ENCODE results near the gene UPB1. TPM values are rescaled to one million over a fixed set of nuclear protein-coding genes. Genes with fewer than 3 reads are reported as not detected.

UPB1 gene
- total RNA-seq, 1 experiment from 2014 or later = 0.50 TPM

DNA sequence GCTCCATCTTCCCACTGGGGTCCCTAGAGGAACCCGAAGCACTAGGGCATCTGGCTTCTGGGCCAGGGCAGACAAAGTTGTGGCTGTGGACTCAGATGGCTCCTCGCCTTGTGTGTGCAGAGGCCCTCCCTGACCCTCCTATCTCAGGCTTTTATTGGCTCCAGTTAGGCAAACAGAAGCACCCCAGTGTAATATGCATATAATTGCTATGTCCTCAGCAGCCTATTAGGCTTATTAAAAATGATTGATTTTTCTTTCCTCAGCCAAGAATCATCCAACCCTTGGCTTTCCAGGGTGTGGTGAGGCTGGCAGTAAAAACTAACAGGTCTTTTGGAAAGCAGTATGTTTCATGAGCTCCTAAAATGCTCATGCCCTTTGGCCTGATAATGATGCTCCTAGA lies 22.3 kb downstream of the UPB1 start:
- CTCF ChIA-PET = interaction anchor here (0.7 kb wide), 1 partner anchor 199 kb away, joined by 5 read pairs; no protein-coding TSS in a partner anchor
- BruUV-seq (replicated peaks) = no TSS peak
- no peak for DNase-seq
- no peaks in the 10 kb centered on the region for H3K36me3 Mint-ChIP-seq (ENCODE audit: insufficient read depth, unreplicated experiment)
- TF ChIP-seq, protein P1, sequence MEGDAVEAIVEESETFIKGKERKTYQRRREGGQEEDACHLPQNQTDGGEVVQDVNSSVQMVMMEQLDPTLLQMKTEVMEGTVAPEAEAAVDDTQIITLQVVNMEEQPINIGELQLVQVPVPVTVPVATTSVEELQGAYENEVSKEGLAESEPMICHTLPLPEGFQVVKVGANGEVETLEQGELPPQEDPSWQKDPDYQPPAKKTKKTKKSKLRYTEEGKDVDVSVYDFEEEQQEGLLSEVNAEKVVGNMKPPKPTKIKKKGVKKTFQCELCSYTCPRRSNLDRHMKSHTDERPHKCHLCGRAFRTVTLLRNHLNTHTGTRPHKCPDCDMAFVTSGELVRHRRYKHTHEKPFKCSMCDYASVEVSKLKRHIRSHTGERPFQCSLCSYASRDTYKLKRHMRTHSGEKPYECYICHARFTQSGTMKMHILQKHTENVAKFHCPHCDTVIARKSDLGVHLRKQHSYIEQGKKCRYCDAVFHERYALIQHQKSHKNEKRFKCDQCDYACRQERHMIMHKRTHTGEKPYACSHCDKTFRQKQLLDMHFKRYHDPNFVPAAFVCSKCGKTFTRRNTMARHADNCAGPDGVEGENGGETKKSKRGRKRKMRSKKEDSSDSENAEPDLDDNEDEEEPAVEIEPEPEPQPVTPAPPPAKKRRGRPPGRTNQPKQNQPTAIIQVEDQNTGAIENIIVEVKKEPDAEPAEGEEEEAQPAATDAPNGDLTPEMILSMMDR (IDR thresholded peaks at IDR 0.05; ENCODE audit: unreplicated experiment) = no peak
- intact Hi-C loops (cut with micrococcal nuclease; ENCODE audit: unreplicated experiment) = no loop called here
- no peak overlapping the region for H3K27ac Mint-ChIP-seq (ENCODE audit: unreplicated experiment)
- H3K4me1 Mint-ChIP-seq (ENCODE audit: low read depth, unreplicated experiment) = peaks cover 36% of the 10 kb centered on the region
- no peak overlapping the region for H3K4me3 Mint-ChIP-seq (ENCODE audit: low read depth, unreplicated experiment)
- H3K9me3 Mint-ChIP-seq (ENCODE audit: low read depth, unreplicated experiment) = no peaks in the 10 kb centered on the region
- no peaks in the 10 kb centered on the region for H3K27me3 Mint-ChIP-seq (ENCODE audit: unreplicated experiment)

DNA sequence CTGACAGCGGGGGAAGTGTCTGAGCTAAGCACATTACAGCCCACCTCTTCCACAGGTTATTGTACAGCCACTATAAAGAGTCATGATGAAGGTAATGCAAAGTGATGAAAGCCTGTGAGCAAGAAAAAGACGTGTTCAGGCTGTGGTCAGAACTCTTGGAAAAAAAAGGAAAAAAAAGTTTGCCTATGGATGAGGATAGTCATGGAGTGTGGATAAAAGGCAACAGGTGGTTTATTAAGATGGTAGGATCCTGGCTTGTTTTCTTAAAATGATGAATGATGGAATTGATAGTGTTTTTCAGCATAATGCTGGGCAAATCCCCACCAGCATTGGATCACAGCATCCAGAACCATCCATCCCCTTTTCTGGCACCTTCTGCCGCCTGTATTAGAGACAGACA lies 23.1 kb downstream of the UPB1 start:
- intact Hi-C loops (cut with micrococcal nuclease; ENCODE audit: unreplicated experiment) = no loop called here
- BruUV-seq (replicated peaks) = no TSS peak
- CTCF ChIA-PET = no interaction called here

DNA sequence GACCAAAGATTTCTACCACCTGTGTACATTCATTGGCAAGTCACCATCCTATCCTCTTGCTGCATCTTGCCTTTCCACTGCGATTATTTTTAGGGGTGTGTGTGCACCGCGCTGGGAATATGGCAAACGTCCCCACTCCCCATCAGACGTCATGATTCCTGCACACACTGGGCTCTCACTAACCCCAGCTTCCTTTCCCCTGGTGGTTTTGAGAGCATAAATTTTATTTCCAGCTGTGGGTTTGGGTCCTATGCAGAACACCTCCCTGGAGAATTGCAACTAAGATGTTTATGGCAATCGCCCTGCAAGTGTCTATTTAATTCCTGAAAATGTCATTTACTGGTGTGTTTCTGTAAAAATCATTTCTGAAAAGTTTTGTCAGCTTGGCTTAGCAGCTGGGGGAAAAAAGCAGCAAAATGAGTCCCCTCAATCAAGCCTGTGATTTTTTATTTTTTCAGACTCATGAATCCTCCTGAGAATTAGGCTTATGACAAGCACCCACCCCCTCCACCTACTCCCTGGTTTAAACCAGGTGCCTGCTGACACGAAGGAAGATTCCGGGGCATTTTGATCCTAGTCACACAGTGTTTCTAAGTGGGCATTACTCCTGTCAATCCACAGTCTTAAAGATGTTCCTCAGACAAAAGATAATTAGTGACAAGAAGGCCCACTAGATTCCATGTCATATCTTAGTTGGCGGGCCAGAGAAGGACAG lies 23.8 kb downstream of the UPB1 start:
- CTCF ChIA-PET = interaction anchor here (0.6 kb wide), 1 partner anchor 94 kb away, joined by 4 read pairs; no protein-coding TSS in a partner anchor
- Mint-ChIP-seq H3K27me3 (ENCODE audit: unreplicated experiment) (no peaks in the 10 kb centered on the region), H3K4me3 (ENCODE audit: low read depth, unreplicated experiment) (no peak overlapping the region), H3K4me1 (ENCODE audit: low read depth, unreplicated experiment) (peaks cover 31% of the 10 kb centered on the region), H3K36me3 (ENCODE audit: insufficient read depth, unreplicated experiment) (no peaks in the 10 kb centered on the region), H3K27ac (ENCODE audit: unreplicated experiment) (no peak overlapping the region), H3K9me3 (ENCODE audit: low read depth, unreplicated experiment) (no peaks in the 10 kb centered on the region)
- BruUV-seq (replicated peaks) = no TSS peak
- TF ChIP-seq, protein P1 (IDR thresholded peaks at IDR 0.05; ENCODE audit: unreplicated experiment) = no peak
- no peak for DNase-seq
- intact Hi-C loops (cut with micrococcal nuclease; ENCODE audit: unreplicated experiment) = no loop called here

More for the DNA sequence above, 23.1 kb downstream of the UPB1 start:
- no peak overlapping the region for H3K4me3 Mint-ChIP-seq (ENCODE audit: low read depth, unreplicated experiment)
- peaks cover 36% of the 10 kb centered on the region for H3K4me1 Mint-ChIP-seq (ENCODE audit: low read depth, unreplicated experiment)
- DNase-seq = no peak
- no peaks in the 10 kb centered on the region for H3K27me3 Mint-ChIP-seq (ENCODE audit: unreplicated experiment)
- TF ChIP-seq, protein P1 (IDR thresholded peaks at IDR 0.05; ENCODE audit: unreplicated experiment) = no peak
- no peaks in the 10 kb centered on the region for H3K9me3 Mint-ChIP-seq (ENCODE audit: low read depth, unreplicated experiment)
- H3K36me3 Mint-ChIP-seq (ENCODE audit: insufficient read depth, unreplicated experiment) = no peaks in the 10 kb centered on the region
- no peak overlapping the region for H3K27ac Mint-ChIP-seq (ENCODE audit: unreplicated experiment)

DNA sequence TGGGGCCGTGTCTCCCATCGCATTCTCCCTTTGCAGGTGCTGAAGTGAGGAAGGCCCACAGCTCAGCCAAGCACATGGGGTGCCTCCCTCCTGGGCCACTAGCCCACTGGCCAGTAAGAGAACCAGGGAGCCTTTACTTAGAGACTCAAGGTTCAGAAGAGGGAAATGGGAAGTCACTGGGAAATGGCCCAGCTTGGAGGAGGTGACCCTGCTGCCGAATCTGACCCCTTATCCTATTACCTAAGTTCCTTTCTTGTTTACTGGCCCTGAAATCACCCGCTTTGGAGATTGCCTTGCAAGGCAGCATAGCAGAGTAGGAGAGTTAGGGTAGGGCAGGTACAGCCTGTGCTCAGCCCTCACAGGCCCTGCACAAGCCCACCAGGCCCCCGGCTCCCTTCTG lies 24.4 kb downstream of the UPB1 start:
- intact Hi-C loops (cut with micrococcal nuclease; ENCODE audit: unreplicated experiment) = no loop called here
- CTCF ChIA-PET = interaction anchor here (0.6 kb wide), 1 partner anchor 94 kb away, joined by 4 read pairs; no protein-coding TSS in a partner anchor
- H3K27me3 Mint-ChIP-seq (ENCODE audit: unreplicated experiment) = no peaks in the 10 kb centered on the region
- H3K27ac Mint-ChIP-seq (ENCODE audit: unreplicated experiment) = no peak overlapping the region
- BruUV-seq (replicated peaks) = no TSS peak
- TF ChIP-seq, protein P1 (IDR thresholded peaks at IDR 0.05; ENCODE audit: unreplicated experiment) = no peak
- no peaks in the 10 kb centered on the region for H3K9me3 Mint-ChIP-seq (ENCODE audit: low read depth, unreplicated experiment)
- no peak overlapping the region for H3K4me3 Mint-ChIP-seq (ENCODE audit: low read depth, unreplicated experiment)
- peaks cover 25% of the 10 kb centered on the region for H3K4me1 Mint-ChIP-seq (ENCODE audit: low read depth, unreplicated experiment)
- DNase-seq = no peak
- no peaks in the 10 kb centered on the region for H3K36me3 Mint-ChIP-seq (ENCODE audit: insufficient read depth, unreplicated experiment)
